Hepatocyte (in vitro differentiated cells): ENCODE data around the gene LBX1.

Source experiments
- EZH2 ChIP-seq: fragments of 200-600 bp; sonication (generic); IDR thresholded peaks from 2 replicates; pipeline ENCODE4 v1.6.1; 2016; ENCODE audit warnings: antibody characterized with exemption, mild to moderate bottlenecking, borderline replicate concordance
- TF ChIP-seq, protein P1 (sequence below): fragments of 200-600 bp; sonication (generic); IDR thresholded peaks from 2 replicates; pipeline ENCODE4 v1.5.1; 2016; ENCODE audit warnings: antibody characterized with exemption, mild to moderate bottlenecking; ENCODE audit not compliant: poor library complexity

DNA sequence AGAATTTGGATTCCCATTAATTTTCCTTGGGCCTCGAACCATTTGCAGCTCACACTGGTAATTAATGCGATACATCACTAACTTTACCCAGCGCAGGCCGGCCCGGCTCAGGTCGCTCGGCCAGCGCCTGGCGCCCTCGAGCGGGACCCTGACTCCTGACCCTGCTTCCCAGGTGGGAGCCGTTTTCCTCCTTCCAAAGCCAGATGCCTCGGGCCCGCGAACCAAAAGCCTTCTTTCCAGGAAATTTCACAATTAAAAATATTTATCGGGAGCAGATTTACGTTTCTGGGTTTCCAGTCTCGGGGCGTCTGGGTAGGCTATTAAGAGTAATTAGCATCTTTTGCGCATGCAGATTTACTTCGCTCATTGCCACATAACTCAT, 12.2 kb downstream of the LBX1 start:
- TF ChIP-seq, protein P1, sequence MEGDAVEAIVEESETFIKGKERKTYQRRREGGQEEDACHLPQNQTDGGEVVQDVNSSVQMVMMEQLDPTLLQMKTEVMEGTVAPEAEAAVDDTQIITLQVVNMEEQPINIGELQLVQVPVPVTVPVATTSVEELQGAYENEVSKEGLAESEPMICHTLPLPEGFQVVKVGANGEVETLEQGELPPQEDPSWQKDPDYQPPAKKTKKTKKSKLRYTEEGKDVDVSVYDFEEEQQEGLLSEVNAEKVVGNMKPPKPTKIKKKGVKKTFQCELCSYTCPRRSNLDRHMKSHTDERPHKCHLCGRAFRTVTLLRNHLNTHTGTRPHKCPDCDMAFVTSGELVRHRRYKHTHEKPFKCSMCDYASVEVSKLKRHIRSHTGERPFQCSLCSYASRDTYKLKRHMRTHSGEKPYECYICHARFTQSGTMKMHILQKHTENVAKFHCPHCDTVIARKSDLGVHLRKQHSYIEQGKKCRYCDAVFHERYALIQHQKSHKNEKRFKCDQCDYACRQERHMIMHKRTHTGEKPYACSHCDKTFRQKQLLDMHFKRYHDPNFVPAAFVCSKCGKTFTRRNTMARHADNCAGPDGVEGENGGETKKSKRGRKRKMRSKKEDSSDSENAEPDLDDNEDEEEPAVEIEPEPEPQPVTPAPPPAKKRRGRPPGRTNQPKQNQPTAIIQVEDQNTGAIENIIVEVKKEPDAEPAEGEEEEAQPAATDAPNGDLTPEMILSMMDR, result no peak
- no peak for TF ChIP-seq EZH2
